ENCODE measurements around the gene SEL1L. TPM values are rescaled to one million over a fixed set of nuclear protein-coding genes. Genes with fewer than 3 reads are reported as not detected.

SEL1L gene
- total and polyA plus RNA-seq, 2 donors (not counting 3 experiments of a cell fraction or from before 2014, with no cell fraction given): 15.0 to 95.0 TPM

- Histone ChIP-seq H3K9me1 (replicated peaks; ENCODE audit: control insufficient read depth, extremely low read depth, insufficient read depth, low read length) (no peaks in the 10 kb centered on the region), H3K9me3 (replicated peaks; ENCODE audit: control insufficient read depth, insufficient read depth, low read length) (no peaks in the 10 kb centered on the region), H3K4me1 (ENCODE audit: control insufficient read depth, extremely low read depth, insufficient read depth, low read length) (peaks cover 5% of the 10 kb centered on the region), H3K9ac (replicated peaks; ENCODE audit: extremely low read depth, insufficient read depth, low read length) (no peak overlapping the region), H4K20me1 (replicated peaks; ENCODE audit: control insufficient read depth, extremely low read depth, insufficient read depth, low read length) (no peaks in the 10 kb centered on the region), H3K27ac (ENCODE audit: insufficient read depth, low read depth, low read length) (no peak overlapping the region), H3K27me3 (ENCODE audit: control insufficient read depth in 2 of 2, insufficient read depth in 2 of 2, low read length in 2 of 2) (peaks cover 34 to 36% of the 10 kb centered on the region in 2 experiments), H3K79me2 (ENCODE audit: control insufficient read depth, insufficient read depth, low read length) (no peaks in the 10 kb centered on the region), H3K4me3 (replicated peaks in 1 of 3; ENCODE audit: insufficient read depth in 1 of 3, low read depth in 1 of 3, low read length in 3 of 3) (no peak overlapping the region), H3K4me2 (ENCODE audit: insufficient read depth, low read length) (no peak overlapping the region), H3K36me3 (ENCODE audit: control insufficient read depth in 2 of 2, extremely low read depth in 1 of 2, insufficient read depth in 2 of 2, low read length in 2 of 2) (no peaks in the 10 kb centered on the region), H2AFZ (ENCODE audit: low read depth, low read length) (no peak overlapping the region)
- ChIA-PET CTCF (interaction anchor here (1.5 kb wide), 2 partner anchors 9 kb away, joined by 3 to 4 read pairs; no protein-coding TSS in a partner anchor), POLR2A (no interaction called here)
- TF ChIP-seq EZH2 (IDR thresholded peaks at IDR 0.05; ENCODE audit: borderline replicate concordance, low read depth, low read length, severe bottlenecking) (no peak), POLR2AphosphoS5 (IDR thresholded peaks at IDR 0.05; ENCODE audit: insufficient read depth, low read depth, low read length) (no peak), JUN (IDR thresholded peaks at IDR 0.05; ENCODE audit: borderline replicate concordance, insufficient read depth, insufficient read length, low read depth) (no peak), FOS (IDR thresholded peaks at IDR 0.05; ENCODE audit: borderline replicate concordance, insufficient read depth, low read length) (no peak), CTCF (IDR thresholded peaks at IDR 0.05; ENCODE audit: extremely low read depth in 1 of 2, insufficient read depth in 1 of 2, low read depth in 1 of 2, low read length in 2 of 2) (no peak)
- TF ChIP-seq, protein P1, sequence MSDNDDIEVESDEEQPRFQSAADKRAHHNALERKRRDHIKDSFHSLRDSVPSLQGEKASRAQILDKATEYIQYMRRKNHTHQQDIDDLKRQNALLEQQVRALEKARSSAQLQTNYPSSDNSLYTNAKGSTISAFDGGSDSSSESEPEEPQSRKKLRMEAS (IDR thresholded peaks at IDR 0.05; ENCODE audit: insufficient read depth, insufficient read length): no peak
- no TSS peak for BruUV-seq (replicated peaks)
- DNase-seq (ENCODE audit: low read depth, low spot score) (no peak), FAIRE-seq (no peak)
- intact Hi-C loops (cut with micrococcal nuclease): loop anchor here (5.0 kb wide), 1 partner anchor 215 kb away; the partner anchor contains the start of gene GTF2A1
- dilution Hi-C loops (cut with MboI; ENCODE audit: extremely low pct_ligation_motif_present, low sequenced_read_pairs): no loop called here
Observed at GRCh38 chr14:81437244-81437643, 96.4 kb downstream of the SEL1L start.

Data from endothelial cell of umbilical vein (primary cell).